NCI-H2227 treated with DMSO at 0.1 percent for 48 hours (cell line): Measurements from ENCODE around the gene CTBP1.

ENCODE experiments used
- DNase-seq: peaks from one replicate; lab custom pipeline; 2025; lab: John Stamatoyannopoulos, UW

Gene CTBP1

DNA sequence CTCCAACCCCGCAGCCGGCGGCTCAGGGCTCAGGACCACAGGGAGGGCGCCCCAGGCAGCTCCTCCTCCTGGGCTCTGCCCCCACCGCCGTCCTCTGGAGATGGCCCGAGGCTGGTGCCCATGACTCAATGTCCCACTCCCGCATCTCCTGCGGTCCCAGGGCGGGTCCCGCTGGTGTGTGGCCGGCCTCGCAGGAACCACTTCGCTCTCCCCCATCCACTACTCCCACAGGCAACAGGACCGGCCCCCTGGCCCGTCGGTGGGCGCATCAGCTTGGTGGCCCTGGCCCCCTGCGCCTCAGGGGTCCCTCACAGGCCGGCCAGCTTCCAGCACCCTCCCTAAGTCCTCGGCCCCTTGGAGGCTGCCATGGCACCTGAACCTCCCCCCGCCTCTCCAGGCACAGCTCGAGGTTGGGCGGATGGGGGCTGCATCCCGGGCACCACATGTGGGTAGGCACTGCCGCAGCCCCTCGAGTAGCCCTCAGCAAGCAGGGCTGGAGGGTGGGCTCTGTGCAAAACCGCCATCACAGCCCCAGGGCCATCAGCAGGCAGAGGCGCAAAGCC, 53.7 kb downstream of the CTBP1 start:
- no peak for DNase-seq

DNA sequence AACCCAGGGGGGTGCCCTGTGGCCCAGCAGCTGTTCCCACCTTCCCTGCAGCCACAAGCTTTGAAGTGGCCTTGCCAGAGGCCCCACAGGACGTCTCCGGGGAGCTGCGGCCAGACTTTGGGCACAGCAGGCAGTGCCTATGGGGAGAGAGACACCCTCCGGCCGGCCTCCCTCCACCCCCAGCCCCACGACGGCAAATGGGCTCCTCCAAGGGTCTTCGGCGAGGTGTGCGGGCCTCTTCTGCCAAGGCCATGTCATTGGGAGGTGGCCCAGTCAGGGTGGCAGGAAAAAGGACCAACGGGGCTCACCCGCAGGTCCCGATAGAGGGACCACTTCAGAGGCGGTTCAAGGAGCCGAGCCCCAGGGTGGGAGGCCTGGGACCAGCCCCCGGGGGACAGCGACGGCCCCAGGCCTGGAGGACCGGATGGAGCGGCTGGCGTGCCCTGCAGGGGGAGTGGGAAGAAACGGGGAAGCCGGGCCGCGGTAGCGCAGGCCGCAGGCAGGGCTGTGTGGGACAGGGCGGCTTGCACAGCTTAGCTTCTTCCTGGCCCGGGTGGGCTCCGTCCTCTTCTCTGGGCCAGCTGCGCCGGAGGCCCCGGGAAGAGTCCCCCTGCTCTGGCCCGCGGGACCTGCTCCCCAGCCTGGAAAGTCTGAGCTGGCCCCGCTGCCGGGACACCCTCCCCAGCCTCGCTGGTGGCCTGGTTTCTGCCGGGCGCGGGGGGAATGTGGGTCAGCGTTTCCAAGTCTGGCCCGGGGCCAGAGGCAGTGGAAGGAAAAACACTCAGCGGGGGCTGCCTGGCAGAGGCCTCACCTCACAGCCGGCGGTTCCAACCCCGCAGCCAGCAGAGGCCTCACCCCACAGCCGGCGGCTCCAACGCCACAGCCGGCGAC, 54.7 kb downstream of the CTBP1 start:
- no peak for DNase-seq

DNA sequence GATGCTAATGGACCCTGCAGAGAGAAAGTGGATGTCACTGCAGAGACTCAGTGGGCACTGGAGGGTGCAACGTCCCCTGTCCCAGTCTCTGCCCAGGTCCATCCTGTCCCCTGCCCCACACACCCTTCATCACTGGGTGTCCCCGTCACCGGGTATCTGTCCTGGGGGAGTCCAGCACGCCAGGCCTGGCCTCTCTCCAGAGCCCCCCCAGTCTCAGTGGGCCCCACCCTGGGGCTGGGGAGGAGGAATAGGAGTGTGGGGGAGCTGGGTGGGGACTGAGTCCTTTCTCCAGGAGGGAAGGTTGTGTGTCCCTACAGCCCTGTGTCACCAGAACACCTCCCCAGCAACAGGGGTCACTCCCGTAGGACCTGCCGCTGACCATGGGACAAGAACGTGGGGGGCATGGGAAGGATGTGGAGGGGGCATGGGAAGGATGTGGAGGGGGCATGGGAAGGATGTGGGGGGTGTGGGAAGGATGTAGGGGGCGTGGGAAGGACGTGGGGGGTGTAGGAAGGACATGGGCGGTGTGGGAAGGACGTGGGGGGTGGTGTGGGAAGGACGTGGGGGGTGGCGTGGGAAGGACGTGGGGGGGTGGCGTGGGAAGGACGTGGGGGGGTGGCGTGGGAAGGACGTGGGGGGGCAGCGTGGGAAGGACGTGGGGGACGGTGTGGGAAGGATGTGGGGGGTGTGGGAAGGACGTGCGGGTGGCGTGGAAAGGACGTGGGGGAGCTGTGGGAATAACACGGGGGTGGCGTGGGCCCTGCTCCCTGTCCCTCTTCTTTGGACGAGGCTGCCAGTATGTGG, 55.5 kb downstream of the CTBP1 start:
- no peak for DNase-seq

DNA sequence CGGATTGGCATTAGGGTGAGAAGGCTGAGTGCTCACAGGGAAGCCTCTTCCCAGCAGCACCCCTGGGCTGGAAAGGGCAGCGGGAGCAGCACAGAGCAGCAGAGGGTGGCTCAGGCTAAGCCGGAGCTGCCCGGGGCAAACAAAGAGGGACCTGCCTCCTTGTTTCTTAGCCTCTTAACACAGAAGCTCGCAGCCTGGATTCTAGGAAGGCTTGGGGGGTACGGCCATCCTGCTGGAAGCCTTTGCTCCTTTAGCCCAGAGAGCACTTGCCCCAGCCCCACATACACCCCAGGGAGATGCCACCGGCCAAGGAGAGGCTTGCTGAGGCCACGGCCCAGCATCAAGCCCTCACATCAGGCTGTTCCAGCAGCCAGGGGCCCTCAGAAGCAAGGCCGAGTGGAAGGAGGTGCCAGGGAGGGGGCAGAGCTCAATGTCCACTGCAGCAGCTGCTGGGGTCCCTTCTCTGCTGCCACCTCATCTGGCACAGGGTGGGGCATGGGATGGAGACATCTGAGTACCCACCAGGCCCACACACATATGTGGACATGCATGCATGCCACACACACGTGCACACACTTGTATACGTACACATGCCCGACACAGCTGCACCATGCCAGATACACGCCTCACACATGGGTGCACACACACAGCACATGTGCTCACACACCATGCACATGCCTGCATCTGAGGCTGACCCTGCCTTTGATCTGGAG, 56.3 kb downstream of the CTBP1 start:
- DNase-seq = no peak

DNA sequence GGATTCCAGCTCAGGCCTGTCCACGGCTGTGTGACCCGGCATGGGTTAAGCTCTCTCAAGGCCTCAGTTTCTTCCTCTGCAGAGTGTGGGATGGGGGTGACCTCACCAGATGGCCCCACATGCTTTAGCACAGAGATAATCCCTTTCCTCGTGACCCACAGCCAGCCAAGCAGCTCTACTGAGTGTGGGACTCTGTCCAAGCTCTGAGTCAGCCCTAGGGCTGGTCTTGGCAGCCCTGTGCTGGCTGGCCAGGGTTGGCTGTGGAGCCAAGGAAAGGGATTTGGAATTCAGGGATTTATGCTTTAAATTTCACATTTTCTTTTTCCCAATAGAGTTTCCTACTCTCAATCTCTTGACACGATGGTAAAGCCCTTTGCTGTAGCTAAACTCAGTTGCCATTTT, 56.8 kb downstream of the CTBP1 start:
- no peak for DNase-seq

DNA sequence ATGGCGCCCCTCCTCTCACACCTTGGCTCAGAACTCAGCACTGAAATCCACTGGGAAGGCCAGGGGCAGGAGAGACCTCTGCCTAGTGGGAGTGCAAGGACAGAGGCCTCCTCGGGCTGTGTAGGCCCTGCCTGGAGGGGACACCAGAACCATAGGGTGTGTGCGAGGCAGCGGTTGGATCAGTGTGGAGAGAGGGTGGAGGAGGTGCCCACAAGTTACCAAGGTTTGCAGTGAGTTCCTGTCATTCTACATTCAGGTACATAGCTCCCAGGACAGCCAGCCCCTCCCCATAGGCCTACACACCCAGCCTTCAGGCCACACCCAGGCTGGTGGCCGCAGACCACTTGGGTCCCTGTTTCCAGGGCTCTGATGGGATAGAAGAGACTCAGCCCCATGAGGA, 57.3 kb downstream of the CTBP1 start:
- no peak for DNase-seq

DNA sequence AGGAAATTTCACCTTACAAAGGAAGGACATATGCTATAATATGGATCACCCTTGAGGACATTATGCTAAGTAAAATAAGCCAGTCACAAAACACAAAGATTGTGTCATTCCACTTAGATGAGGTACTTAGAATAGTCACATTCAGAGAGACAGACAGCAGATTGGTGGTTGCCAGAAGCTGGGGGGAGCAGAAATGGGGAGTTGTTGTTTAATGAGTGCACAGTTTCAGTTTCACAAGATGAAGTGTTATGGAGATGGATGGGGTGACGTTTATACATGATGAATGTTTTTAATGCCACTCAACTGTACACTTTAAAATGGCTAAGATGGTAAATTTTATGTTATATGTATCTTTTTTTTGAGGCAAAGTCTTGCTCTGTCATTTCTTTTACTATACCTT, 61.7 kb downstream of the CTBP1 start:
- no peak for DNase-seq

DNA sequence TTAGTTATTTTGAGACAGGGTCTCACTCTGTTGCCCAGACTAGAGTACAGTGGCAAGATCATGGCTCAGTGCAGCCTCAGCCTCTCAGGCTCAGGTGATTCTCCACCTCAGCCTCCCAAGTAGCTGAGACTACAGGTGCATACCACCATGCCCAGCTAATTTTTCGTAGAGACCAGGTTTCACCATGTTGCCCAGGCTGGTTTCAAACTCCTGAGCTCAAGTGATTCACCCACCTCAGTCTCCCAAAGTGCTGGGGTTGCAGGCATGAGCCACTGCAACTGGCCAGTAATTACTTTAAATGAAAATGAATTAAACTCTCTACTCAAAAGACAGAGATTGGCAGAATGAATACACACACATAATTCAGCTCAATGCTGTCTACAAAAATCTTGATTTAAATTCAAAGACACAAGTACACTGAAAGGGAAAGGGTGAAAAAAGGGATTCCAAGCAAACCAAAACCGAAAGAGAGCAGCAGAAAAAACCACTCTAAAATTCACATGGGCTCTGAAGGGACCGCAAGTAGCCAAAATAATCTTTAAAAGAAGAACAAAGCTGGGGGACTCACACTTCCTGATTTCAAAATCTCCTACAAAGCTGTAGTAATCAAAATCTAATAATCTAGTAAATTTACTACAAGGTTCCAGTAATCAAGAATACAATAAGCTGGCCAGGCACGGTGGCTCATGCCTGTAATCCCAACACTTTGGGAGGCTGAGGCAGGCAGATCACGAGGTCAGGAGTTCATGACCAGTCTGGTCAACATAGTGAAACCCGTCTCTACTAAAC, 64.8 kb downstream of the CTBP1 start:
- DNase-seq = no peak

DNA sequence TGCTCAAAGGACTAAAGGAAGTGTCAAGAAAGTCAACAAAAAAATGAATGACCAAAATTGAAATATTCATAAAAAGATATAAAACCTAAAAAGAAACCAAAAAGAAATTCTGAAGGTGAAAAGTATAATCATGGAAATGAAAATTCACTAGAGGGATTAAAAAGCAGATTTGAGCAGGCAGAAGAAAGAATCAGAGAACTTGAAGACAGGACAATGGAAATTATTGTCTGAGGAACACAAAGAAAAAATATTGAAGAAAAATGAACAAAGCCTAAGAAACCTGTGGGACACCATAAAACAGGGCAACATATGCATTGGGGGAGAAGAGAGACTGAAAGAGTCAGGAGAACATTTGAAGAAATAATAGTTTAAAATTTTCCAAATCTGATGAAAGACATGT, 66.6 kb downstream of the CTBP1 start:
- no peak for DNase-seq

DNA sequence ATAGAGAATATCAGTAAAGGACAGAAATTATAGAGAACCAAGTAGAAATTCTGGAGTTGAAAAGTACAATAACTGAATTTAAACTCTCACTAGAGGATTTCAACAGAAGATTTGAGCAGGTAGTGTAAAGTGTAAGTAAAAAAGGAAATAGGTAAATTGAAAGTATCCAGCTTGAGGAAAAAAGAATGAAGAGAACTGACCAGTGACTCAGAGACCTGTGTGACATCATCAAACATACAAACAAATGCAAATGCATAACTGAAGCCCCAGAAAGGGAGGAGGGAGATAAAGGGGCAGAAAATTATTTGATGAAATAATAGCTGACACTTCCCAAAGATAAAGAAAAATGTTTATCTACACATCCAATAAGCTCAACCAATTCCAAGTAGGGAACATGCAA, 68.3 kb downstream of the CTBP1 start:
- DNase-seq = no peak

DNA sequence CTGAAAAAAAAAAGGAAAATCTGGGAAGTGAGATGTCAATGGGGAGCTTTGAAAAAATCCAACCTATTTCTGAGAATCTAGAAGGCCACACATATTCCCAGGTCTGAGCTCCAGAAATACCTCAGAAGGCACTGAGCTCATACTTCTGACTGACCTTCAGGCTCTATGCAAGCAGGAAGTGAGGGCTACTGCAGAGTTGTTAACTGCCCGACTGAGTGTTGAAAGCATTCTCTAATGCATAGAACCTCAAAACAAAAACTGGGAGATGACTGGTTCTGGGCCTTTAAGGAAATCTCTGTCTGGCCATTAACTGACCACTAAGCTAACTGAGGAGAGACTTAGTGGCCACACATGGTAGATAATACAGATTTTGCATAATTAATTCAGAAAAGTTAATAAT, 69.0 kb downstream of the CTBP1 start:
- DNase-seq = no peak

DNA sequence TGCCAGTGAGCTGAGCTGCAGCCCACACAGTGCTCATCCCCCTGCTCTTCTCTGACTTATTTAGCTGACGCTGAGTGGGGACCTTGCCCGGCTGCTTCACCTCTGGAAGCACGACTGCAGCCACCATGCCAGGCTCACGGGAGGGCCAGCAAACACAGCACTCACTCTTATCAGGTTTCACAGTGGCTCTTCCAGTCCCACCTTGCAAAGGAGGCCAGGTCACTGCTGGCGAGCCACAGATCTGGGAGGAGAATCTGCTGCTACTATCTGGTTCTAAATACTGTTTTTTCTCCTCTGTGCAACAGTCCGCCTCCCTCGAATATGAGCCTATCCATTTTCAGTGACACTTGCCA, 69.9 kb downstream of the CTBP1 start:
- DNase-seq = no peak

DNA sequence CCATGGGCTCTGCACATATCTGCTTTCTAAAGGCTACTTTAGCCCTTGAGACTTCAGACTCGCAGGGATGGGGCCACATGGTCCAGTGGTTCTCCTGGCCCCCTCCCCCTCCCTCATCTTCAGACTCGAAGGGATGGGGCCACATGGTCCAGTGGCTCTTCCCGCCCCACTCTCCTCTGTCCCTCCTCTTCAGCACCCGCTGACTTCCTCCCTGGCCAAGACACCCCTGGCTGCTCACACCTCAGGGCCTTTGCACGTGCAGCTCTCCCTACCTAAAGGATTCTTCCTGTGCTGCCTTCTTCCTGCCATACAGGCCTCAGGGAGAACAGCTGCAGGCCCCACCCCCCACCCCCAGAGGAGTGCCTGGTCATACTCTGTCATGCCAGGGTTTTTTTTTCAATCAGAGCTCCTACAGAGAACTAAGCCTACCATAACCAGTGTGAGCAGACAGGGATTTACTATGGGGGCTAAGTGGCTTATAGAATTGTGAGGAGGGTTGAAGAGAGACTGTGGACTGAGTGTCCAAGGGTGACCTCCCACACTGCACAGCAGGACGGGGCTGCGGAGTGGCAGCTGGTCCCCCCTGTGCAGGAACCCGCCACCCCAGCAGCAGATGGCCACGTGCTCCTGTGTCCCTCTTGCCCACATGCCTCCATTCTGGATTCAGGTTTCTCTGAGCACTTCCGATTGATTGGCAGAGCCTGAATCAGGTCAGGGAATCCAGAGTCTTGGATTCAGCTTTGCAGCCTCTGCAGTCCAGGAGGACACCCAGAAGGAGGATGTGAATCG, 70.4 kb downstream of the CTBP1 start:
- DNase-seq = no peak

DNA sequence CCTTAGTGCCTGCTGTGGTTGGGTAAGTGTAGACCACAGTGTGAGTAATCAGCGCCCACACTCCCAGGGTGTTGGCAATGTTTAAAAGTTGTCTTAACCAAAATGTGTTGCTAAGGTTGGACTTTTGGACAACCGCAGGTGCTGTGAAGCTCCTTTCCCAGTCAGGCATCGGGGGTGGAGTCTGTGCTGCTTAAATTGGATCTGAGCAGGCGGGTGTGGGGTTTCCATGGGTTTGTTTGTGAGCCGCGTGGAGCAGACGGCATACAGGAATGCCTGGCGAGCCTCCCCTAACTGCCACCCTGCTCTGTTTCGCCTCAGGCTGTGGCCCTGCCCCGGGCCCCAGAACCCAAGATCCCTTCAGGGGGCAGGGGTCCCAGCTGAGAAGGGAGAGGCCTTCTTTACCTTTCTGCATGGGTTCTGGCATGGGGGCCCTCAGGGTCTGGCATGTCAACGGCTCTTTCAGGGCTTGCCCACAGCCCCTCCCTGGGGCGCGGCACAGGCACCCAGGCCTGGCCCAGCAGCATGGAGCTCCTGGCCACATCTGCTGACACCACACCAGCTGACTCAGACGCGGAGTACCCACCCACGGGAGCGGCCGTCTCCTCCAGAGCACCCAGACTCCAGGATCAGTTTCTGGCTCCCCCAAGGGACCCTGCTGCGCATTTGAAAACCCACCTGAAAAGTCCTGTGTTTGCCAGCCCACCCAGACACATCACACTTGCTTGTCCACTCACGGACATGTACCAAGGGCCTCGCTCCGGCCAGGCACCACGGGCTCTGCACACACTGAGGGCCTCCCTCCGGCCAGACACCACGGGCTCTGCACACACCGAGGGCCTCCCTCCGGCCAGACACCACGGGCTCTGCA, 71.4 kb downstream of the CTBP1 start:
- no peak for DNase-seq

DNA sequence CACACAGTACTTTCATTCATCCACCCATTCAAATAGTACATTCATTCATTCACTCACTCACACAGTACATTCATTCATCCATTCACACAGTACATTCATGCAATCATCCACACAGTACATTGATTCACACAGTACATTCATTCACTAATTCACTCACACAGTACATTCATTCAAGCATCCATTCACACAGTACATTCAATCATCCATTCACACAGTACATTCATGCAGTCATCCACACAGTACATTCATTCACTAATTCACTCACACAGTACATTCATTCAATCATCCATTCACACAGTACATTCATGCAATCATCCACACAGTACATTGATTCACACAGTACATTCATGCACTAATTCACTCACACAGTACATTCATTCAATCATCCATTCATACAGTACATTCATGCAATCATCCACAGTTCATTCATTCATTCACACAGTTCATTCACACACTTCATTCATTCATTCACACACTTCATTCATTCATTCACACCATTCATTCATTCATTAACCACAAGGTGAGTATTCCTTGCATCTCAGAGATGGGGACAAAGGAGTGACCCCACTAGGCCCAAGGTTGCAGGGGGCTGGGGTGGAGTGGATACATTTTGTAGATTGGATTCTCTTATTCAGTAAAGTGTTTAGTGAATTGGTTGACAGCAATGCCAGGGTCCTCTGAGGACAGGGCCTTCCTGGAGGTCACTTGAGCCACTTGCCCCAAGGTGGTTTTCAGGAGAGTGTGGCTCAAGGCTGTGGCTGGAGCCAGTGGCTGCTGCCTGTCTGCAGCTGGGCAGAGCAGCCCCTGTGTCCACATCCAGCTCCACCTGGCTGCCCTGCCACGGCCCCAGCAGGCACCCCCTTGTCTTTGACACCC, 72.3 kb downstream of the CTBP1 start:
- no peak for DNase-seq

DNA sequence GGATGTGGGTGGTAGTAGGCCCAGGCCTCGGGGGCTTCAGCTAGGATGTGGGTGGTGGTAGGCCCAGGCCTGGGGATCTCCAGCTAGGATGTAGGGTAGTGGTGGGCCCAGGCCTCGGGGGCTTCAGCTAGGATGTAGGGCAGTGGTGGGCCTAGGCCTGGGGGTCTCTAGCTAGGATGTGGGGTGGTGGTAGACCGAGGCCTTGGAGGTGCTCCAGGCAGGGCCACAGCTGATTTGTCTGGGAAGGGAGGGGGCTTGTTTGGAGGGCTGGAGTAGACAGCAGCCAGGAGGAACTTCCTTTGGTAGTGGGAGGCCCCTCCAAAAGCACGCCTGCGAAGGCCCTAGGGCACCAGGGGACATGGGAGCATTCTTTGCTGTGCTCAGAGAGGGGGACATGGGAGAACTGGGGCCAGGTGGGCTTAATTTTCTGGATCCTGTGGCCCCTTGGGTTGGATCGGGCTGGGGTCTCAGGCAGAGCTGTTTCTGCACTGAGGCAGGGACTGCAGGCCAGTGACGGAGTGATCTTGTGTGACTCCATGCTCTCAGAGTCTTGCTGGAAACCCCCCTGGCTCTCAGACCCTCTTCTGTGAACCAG, 73.2 kb downstream of the CTBP1 start:
- no peak for DNase-seq

DNA sequence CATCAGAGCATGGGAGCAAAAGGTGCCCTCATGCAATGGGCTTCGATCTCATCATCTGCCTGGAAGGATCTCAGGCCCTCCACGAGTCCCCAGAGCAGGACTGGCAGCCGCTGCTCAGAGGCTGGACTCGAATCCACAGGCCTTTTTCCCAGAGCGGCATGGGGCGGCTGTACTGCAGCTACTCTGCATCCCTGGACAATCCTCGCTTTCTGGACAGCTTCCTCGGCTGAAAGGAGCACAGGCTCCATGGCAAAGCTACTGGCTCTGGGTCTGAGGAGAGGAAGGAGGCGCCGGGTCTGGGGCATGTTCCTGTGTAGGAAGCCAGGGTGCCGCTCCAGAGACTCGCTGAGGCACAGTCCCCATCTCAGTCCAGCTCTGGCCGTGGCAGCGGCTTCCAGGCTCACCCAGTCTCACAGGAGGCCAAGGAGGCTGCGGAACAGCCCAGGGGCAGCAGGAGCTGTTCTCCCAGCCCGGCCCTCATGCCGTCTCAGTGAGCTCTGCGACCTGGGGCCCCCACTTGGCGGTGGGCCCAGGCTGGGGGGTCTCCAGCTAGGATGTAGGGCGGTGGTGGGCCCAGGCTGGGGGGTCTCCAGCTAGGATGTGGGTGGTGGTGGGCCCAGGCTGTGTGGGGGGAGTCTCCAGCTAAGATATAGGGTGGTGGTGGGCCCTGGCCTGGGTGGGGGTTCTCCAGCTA, 73.8 kb downstream of the CTBP1 start:
- DNase-seq = no peak
